ENCODE data around the gene MAP7D1. TPM values are rescaled to one million over a fixed set of nuclear protein-coding genes. Genes with fewer than 3 reads are reported as not detected.
"Not testable (repeated sequence)": the region's sequence is repeated elsewhere in the genome, so short reads cannot be mapped to it uniquely, and the experiment has no call there.

MAP7D1 gene
- total RNA-seq, 1 donor from 2014 or later = 70.1 TPM

DNA sequence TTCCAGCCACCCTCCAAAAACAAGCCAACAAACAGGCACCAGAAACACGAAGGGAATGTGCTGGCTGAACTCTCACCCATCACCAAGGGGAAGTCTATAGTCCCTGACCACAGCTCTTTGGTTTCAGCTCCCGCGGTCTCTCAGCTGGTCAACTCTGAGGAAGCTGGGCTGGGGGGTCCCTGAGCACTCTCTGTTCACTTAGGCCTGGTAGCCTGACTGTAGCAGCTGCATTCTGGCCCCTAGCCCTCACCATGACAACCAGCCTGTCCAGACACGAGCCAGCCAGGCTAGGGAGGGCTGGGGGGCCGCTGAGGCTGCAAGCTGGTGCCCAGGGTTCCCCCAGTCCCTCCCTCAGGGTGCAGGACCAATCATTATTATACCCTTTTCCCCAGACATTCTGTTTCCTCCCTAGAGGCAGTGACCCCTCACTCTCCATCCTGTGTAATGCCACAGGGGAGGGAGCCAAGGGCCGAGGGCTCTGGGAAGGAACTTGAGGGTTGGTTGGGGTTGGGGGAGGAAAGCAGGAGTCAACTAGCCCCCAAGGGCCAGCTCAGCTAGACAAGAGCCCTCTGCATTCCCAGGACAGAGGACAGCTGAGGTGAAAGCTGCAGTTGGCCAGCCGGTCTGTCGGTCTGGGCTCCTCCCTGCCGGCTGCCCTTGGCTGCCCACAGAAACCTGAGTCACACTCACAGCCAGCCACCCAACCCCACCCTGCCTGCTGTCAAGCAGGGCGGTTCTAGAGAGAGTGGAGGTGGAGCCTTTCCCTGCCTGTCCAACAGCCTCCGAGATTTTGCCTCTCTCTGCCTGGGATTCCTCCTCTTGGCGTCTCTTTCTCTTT lies 5.4 kb upstream of the MAP7D1 start:
- FAIRE-seq (no peak), DNase-seq (ENCODE audit: low spot score in 2 of 2) (peak in 1 of 2 donors; percentile 72)

DNA sequence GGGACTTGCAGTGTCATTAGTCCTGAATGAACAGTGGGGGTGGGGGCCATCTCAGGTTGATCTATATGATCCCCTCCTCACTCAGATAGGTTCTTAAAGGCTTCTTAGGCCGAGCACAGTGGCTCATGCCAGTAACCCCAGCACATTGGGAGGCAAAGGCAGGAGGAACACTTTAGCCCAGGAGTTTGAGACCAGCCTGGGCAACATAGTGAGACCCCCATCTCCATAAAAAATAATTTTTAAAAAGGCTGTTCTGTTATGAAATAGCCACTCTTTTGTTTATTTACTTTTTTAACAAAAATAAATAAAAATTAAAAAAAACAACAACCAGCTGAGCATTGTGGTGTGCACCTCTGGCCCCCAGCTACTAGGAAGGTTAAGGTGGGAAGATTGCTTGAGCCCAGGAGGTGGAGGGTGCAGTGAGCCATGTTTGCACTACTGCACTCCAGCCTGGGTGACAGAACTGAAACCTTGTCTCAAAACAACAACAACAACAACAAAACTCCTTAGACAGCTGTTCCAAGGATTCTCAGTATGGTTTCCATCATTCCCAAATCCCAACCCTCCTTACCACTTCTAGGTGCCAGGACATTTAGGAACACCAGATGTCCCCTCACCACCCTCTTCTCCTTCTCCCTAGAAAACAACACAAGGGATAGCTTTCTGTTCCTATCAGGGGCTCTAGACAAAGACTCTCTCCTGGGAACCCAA lies 4.7 kb upstream of the MAP7D1 start:
- FAIRE-seq (no peak), DNase-seq (ENCODE audit: low spot score in 2 of 2) (no peak)

DNA sequence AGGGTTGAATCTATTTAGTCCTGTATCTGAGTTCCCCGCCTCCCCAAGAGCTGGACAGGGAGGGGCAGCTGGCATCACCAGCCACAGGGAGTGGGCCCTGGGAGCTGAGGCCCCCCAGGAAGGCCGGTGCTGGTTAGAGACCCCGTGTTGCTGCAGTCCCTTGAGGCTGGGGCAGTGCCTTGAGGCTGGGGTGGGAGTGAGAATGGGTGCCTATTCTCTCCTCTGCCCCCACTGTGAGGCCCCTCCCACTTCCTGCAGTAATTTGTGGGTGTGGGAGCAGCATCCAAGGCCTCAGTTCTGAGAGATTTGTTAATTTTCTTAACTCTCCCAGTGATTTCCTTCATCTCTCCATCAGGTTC lies 4.1 kb upstream of the MAP7D1 start:
- DNase-seq (ENCODE audit: low spot score in 2 of 2) (no peak), FAIRE-seq (no peak)

DNA sequence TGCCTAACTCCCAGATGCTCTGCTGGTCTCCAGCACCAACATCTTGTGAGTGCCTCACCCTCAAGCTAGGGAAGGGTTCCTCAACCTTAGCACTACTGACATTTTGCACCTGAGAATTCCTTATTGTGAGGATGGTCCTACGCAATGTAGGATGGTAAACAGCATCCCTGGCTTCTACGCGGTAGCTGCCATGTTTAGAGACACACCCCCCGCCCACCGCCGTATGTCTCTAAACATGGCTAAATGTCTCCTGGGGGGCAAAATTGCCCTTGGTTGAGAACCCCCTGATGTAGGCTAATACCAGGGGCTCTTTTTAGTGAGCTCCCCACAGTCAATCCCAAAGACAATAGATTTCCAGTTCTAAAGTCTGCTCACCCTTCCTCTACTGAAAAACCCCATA lies 2.5 kb upstream of the MAP7D1 start:
- no peak for DNase-seq (ENCODE audit: low spot score in 2 of 2)
- FAIRE-seq = no peak

DNA sequence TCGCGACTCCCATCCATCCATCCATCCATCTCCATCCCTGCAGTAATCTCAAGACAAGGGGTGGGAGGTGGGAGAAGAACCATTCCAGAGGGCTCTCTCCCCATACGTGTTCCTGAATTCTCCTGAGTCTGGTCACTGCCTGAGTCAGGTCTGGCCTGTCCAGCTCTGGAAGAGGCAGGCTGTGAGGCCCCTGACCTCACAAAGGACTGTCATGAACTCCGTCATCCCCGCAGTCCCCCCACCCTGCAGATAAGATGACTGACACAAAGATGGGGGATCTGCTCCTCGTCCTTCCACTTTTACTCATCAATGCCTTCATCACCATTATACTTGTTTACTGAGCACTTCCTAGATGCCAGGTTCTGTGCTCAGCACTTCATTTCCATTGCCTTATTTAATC lies 1.6 kb upstream of the MAP7D1 start:
- no peak for DNase-seq (ENCODE audit: low spot score in 2 of 2)
- FAIRE-seq = no peak

DNA sequence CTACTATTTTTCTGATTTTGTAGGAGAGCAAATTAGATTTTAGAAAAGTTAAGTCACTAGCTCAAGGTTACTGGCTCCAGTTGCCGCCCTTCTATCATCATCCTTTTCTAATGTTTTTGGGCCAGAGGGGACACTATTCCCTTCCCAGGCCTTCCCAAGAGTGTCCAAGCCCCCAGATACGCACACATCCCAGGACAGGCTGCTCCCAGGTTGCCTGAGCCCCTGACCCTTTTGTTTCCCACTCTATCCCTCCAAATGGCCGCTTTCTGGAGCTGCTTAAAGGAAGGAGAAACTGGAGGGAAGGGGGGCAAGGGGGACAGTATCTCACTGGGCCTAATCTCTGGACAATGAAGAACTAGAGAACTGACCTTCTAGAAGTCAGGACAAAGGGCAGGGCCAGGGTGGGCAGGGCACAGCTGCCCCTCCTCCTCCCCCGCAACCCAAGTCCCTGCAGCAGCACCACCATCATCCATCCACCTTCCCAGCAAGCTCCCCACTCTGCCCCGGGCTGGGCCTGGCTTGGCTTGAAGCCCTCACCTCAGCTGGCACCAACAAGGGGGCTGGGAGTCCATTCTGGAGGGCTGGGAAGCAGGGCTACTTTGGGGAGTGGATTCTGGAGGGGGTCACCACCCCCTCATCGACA lies 1.1 kb upstream of the MAP7D1 start:
- FAIRE-seq (no peak), DNase-seq (ENCODE audit: low spot score in 2 of 2) (no peak)

DNA sequence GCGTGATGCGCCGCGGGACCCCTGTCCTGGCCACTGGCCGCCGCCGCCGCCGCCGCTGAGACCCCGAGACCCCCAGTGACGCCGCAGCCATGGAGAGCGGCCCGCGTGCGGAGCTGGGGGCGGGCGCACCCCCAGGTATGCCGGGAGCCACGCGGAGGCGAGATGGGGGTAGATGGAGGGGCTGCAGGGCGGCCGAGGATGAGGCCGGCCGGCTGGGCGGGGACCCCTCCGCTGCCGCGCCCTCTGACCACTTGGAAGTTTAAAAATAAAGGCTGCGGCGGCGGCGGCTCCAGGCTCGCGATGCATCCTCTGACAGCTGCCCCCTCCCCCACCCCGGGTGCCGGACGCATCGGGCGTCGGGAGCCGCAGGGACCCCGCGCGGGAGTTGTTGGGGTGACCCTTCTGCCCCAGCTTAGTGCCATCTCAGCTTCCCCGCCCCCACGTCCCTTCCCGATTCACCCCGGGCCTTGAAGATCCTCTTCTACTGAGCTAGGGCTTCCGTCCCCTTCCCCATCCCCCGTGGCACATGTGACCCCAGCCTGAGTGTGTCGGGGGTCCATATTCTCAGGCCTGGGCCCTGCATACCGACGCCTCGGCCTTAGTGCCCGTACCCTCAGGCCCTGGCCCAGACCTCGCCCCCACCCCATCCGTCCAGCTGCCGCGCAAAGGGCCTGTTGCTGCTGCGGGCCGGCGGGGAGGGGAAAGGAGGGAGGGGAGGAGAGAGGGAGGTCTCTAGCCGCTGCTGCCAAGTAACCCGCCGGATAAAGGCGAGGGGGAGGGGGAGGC lies 562 bp downstream of the MAP7D1 start:
- DNase-seq (ENCODE audit: low spot score in 2 of 2) (peak; percentile 58 to 68), FAIRE-seq (no peak)

DNA sequence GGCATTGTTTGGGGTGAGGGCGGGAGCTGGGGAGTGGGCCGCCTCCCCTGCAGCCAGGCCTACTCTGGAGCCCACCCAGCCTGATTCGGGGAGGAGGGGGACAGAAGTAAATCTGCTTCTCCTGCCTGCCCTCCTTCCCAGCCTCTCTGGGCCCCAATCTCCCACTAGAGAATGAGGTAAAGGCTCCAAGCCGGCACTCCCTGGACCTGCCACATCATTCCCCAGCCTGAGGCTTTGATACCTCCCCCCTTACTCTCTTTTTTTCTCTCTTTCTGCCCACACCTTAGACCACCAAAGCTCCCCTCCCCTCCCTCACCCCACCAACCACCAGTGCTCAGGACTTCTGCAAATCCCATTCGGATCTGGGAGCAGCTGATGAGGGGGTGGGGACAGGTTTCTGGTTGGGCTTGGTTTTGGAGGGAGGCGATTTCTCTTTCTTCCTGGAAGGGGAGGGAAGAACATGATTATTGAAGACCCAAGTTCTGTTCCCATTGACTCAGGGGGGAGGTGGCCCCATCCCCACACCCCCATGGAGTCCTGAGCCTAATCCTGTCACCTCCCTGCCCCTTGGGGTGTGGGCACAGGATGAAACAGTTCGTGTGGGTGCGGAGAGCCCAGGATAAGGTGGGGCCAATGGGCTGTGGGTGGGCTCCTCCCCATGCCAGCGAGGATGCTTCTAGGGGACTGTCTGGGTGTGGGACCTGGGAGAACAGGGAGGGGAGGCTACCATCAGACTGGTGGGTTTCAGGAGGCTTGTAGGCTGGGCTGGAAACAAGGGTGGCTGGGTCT lies 1.3 kb downstream of the MAP7D1 start:
- no peak for FAIRE-seq
- DNase-seq (ENCODE audit: low spot score in 2 of 2) = no peak

DNA sequence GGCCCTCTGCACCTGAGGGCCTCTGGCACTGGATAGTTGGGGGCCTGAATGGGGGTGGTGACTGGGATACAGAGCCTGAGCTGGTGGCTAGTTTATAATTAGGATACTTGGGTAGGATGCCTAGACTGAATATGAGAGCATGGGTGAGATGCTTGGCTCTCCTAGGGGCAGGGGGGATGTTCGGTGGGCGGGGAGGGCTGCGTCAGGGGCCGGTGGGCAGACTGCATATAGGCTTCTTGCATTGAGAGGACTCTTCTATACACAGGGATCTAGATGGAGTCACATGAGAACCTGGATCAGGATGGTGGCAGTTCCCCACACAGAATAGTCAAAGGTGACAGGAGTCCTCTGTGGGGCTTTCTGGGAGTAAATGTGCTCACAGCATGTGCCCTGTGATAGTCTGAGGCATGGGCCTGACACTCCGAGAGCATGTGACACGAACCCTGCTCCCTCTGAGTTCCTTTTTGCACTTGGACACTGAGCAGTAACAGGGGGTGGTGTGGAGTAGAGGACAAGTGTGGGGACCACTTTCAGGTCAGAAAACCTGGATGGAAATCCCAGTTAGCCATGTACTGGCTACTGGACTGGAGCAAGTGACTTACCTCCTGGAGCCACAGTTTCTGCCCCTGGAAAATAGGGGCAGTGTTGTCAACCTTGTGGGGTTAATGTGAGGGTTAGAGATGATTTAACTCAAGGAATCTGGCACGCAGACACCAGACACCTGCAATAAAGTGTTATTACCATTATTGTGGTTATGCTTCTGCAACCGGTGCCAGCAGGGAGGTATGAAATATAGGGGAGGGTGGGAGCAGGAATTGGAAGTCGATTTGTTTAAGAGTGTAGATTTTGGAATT lies 2.2 kb downstream of the MAP7D1 start:
- FAIRE-seq (no peak), DNase-seq (ENCODE audit: low spot score in 2 of 2) (no peak)

DNA sequence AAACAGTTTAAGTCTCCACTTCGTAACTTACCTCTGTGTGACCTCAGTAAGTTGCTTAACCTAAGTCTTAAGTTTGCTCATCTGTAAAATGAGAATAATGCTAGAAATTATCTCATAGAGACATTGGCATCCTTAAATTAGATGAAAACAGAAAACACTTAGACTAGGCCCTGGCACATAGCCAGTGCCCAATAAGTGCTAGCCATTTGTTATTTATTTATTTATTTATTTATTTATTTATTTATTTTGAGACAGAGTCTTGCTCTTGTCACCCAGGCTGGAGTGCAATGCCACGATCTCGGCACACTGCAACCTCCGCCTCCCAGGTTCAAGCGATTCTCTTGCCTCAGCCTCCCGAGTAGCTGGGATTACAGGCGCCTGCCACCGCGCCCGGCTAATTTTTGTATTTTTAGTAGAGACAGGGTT lies 2.9 kb downstream of the MAP7D1 start:
- DNase-seq (ENCODE audit: low spot score in 2 of 2); FAIRE-seq: not testable (repeated sequence)

DNA sequence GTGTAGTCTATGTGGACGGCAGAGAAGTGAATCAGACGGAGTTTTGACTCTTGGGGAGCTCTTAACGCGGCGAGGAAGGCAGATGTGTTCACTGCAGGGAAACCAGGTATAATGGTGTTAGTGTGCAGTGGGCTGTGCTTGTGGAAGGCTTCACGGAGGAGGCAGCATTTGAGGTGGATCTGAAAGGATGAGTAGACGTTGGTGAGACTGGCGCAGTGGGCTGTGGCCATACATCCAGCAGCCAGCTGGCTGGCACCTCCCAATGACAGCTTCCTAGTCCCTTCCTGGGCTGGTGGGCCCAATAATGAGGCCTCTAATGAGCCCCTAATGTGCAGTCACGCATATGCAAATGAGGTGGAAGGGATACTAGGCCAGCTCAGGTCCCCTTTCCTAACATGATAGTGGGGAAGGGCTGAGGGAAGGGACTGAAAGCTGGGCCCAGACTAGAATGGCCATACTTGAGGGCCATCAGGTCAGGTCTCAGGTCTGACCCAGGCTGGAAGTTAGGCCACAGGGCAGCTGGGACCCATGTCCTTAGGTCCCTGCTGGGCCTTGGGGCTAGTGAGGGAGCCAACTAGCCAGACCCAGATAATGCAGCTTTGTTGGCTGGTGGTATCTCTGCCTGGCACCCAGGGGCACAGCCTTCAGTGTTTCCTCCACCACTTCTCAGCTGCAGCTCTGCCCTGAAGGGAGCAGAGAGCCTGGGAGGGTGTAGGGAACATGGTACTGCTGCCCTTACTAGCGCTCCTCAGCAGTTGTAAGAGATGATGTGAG lies 3.8 kb downstream of the MAP7D1 start:
- FAIRE-seq (no peak), DNase-seq (ENCODE audit: low spot score in 2 of 2) (no peak)

DNA sequence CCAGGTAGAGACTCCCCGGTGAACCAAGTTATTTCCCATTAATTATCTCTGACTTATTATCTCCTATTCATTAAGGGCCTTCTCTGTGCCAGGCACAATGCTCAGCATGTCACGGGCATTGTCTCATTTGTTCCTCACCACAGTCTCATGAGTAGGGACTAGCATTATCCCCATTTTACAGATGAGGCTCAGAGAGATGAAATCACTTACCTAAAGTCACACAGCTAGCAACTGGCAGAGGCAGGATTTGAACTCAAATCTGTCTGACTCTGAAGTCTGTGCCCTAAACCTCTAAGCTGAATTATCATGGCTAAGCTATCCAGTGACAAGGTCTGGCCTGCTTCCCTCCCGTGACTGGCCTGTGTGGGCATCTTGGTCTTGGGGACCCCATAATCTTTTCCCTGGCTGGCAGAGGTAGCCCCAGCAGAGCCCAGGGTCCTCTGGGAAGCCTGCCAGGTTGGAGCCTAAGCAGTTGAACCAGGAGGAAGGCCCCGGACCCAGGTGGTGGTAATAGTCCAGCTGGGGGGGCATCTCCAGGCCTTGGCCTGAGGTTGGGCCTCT lies 4.5 kb downstream of the MAP7D1 start:
- no peak for FAIRE-seq
- DNase-seq (ENCODE audit: low spot score in 2 of 2) = no peak

DNA sequence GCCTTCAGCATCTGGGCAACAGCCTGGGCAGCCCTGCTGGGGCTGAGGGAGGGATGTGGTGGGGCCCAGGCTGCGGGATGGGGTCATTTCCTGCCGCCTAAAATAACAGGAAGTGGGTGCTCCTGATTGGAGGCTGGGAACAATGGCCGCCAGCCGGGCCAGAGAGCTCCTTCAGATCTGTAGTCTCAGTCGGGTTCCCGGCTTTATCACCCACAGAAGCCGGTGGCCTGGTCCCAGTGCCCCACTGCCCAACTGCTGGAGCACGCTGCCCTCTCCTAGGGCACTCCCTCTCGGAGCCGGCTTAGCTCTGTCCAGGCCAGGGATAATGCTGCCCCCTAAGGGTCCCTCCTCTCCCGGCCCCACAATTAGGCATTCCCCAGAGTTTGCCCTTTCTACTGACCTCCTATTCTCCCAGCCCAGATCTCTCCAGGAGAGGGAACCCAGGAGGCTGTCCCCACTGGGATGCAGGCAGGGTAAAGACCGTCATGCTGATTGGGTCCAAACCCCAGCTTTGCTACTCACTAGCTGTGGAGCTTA lies 5.1 kb downstream of the MAP7D1 start:
- no peak for DNase-seq (ENCODE audit: low spot score in 2 of 2)

DNA sequence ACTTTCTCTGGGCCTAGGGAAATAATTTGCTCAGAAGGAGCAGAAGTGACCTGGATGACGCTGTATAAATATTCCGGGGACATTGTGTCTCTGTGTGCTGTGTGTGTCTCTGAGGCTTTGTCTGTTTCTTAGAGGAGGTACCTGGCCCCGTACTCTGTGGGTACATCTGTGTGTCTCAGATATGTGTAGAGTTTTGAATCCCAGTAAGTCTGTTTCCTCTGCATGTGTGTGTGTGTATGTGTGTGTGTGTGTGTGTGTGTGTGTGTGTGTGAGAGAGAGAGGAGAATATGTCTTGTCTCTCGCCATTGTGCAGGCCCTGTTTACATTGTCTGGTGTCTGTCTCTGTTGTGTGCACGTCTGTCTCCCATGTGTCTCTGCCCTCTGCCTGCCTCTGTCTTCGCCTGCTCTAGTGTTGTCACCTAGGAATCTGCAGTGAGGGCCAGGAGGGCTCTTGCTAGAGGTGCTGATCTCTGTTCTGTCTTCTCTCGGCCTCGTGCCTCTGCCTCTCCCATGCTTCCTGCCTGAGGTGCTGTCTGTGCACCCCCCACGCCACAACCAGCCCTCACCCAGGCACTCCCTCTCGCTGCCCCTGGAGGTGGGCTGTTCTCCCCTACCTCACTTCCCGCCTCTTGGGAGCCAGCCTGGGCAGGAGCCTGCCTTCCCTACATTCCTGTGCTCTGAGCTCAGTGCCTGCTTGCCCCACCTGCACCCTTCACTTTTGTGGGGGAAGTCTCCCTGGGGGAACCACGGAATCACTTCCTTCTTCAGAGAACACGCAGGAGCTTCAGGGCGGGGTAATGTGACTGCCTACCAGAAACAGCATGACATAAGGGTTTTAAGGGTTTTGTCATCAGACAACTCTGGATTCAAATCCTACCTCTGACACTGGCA lies 5.9 kb downstream of the MAP7D1 start:
- FAIRE-seq = no peak

More for the DNA sequence above, 5.1 kb downstream of the MAP7D1 start:
- FAIRE-seq = no peak

DNA sequence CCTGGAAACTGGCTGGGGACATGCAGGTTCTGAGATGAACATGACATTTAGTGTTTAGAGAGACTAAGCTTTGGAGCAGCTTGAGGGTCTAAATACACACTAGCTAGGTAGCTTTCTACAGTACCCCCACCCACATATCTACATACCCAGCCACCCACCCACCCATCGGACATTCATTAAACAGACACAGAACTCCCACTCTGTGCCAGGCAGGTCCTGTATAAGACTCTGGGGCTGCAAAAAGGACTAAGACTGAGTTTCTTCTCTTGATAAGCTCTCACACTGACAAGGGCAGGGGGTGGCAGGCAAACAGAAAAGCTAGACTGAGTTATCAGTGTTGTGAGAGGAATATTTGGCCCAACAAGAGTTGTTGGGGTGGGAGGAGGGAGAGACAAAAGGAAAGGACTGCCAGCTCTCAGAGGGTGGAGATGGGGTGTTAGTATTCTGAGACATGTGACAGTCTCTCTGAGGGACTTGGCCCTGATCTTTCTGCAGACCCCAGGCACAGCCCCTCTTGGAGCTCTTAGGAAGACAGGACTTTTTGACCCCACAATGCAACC lies 6.8 kb downstream of the MAP7D1 start:
- FAIRE-seq = no peak
- DNase-seq (ENCODE audit: low spot score in 2 of 2) = no peak

More for the DNA sequence above, 5.9 kb downstream of the MAP7D1 start:
- no peak for DNase-seq (ENCODE audit: low spot score in 2 of 2)

DNA sequence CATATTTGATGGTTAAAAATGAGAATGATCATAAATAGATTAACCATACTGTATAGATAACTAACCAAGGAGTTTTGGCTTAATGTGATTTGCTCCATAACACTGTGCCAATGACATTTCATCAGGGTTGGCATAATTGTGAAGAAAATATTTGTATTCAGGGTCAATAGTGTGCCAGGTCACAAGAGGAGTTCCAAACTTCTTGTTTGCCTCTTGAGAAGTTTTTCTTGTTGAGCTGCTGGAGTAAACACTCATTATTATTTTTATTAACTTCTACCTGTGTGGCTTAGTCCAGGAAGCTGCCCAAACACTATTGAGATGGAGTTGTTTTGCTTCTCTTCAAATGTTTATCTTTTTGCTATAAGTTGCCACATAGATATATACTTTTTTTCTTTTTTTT lies 7.5 kb downstream of the MAP7D1 start:
- no peak for FAIRE-seq
- no peak for DNase-seq (ENCODE audit: low spot score in 2 of 2)
